SH-SY5Y (cell line): ENCODE results near the gene PDE4B.

ENCODE experiments used
- GATA2 ChIP-seq: IDR thresholded peaks from 2 replicates; pipeline ENCODE4 v1.6.1; 2011; ENCODE audit warnings: mild to moderate bottlenecking, low read depth, low read length
- GATA3 ChIP-seq: IDR thresholded peaks from 2 replicates; pipeline ENCODE4 v1.6.1; 2011; ENCODE audit warnings: low read depth, mild to moderate bottlenecking, low read length, moderate library complexity

DNA sequence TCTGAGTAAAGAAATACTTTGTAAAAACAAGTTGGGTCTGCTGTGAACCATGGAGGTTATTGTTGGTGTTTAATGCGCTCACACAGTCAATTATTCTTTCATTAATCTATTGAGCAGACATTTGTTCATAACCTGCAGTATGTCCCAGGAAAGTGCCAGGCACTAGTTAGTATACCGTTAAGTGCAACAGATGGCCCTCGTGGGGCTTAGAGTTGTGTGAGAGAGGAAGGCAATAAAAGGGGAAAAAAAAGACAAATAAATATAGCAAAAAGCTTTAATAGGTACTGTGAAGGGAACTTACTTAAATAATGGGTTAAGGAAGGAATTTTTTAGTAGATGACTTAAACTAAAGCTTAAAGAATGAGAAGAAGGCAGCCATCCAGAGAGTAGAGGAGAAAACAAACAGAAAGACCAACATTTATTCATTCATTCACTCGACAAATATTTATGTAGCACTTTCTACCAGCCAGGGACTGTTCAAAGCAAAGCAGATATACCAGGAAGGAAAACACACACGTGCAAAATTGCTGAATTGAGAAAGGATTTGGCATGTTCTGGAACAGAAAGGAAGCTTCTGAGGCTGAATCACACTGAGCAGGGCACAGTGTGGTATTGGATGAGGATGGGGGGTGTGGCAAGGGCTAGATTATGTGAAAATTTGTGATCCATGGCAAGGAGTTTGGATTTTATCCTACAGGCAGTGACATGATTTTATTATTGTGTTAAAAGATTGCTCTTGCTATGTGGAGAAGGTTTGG, 445.2 kb downstream of the PDE4B start:
- no peak for TF ChIP-seq GATA2
- TF ChIP-seq GATA3 = no peak
